ENCODE results near the gene PPP1CA. TPM values are rescaled to one million over a fixed set of nuclear protein-coding genes. Genes with fewer than 3 reads are reported as not detected.

PPP1CA gene
- total and polyA plus RNA-seq, 2 donors (not counting 1 experiment from before 2014, with no cell fraction given): 104 to 135 TPM

- H3K9ac ChIP-seq (ENCODE audit: insufficient read depth, low read length): no peak overlapping the region
- no peak for DNase-seq (ENCODE audit: low read depth in 2 of 2)
- no peaks in the 10 kb centered on the region for H3K36me3 ChIP-seq (ENCODE audit: control insufficient read depth, insufficient read depth, low read length)
- H3K27ac ChIP-seq (ENCODE audit: insufficient read depth, low read length): no peak overlapping the region
- no peaks in the 10 kb centered on the region for H4K20me1 ChIP-seq (ENCODE audit: control insufficient read depth, extremely low read depth, insufficient read depth, low read length)
- H3K4me1 ChIP-seq (ENCODE audit: control insufficient read depth, extremely low read depth, insufficient read depth, low read length): no peaks in the 10 kb centered on the region
- H3K79me2 ChIP-seq (ENCODE audit: control insufficient read depth, insufficient read depth, low read length): no peaks in the 10 kb centered on the region
- H2AFZ ChIP-seq (ENCODE audit: low read length): no peak overlapping the region
- TF ChIP-seq EZH2 (IDR thresholded peaks at IDR 0.05; ENCODE audit: low read length, missing control alignments): no peak
- no peak for TF ChIP-seq CTCF (conservative IDR thresholded peaks at IDR 0.05 in 1 of 2, IDR thresholded peaks at IDR 0.05 in 1 of 2; ENCODE audit: low read depth in 1 of 2, low read length in 2 of 2)
- H3K27me3 ChIP-seq (ENCODE audit: control insufficient read depth, insufficient read depth, low read length): peaks cover 33% of the 10 kb centered on the region
- H3K4me2 ChIP-seq (ENCODE audit: extremely low read depth, insufficient read depth, low read length): no peak overlapping the region
- H3K9me3 ChIP-seq (ENCODE audit: control insufficient read depth, insufficient read depth, low read depth, low read length): no peaks in the 10 kb centered on the region
- H3K4me3 ChIP-seq (replicated peaks in 1 of 4; ENCODE audit: control extremely low read depth in 1 of 4, insufficient read depth in 1 of 4, low read depth in 3 of 4, low read length in 4 of 4): no peak overlapping the region
Measured at GRCh38 chr11:67412495-67413179, 11.0 kb upstream of the PPP1CA start.

GRCh38 chr11:67411785-67412152 lies 10.1 kb upstream of the PPP1CA start:
- no peak for TF ChIP-seq EZH2 (IDR thresholded peaks at IDR 0.05; ENCODE audit: low read length, missing control alignments)
- no peak for TF ChIP-seq CTCF (conservative IDR thresholded peaks at IDR 0.05 in 1 of 2, IDR thresholded peaks at IDR 0.05 in 1 of 2; ENCODE audit: low read depth in 1 of 2, low read length in 2 of 2)
- Histone ChIP-seq H2AFZ (ENCODE audit: low read length) (no peak overlapping the region), H3K9me3 (ENCODE audit: control insufficient read depth, insufficient read depth, low read depth, low read length) (no peaks in the 10 kb centered on the region), H3K79me2 (ENCODE audit: control insufficient read depth, insufficient read depth, low read length) (no peaks in the 10 kb centered on the region), H3K4me2 (ENCODE audit: extremely low read depth, insufficient read depth, low read length) (no peak overlapping the region), H3K27ac (ENCODE audit: insufficient read depth, low read length) (no peak overlapping the region), H3K27me3 (ENCODE audit: control insufficient read depth, insufficient read depth, low read length) (peaks cover 33% of the 10 kb centered on the region), H3K36me3 (ENCODE audit: control insufficient read depth, insufficient read depth, low read length) (no peaks in the 10 kb centered on the region), H3K4me1 (ENCODE audit: control insufficient read depth, extremely low read depth, insufficient read depth, low read length) (no peaks in the 10 kb centered on the region), H3K4me3 (replicated peaks in 1 of 4; ENCODE audit: control extremely low read depth in 1 of 4, insufficient read depth in 1 of 4, low read depth in 3 of 4, low read length in 4 of 4) (no peak overlapping the region), H3K9ac (ENCODE audit: insufficient read depth, low read length) (no peak overlapping the region), H4K20me1 (ENCODE audit: control insufficient read depth, extremely low read depth, insufficient read depth, low read length) (no peaks in the 10 kb centered on the region)
- DNase-seq (ENCODE audit: low read depth in 2 of 2): no peak

- Histone ChIP-seq H4K20me1 (ENCODE audit: control insufficient read depth, extremely low read depth, insufficient read depth, low read length) (no peaks in the 10 kb centered on the region), H3K27me3 (ENCODE audit: control insufficient read depth, insufficient read depth, low read length) (peaks cover 33% of the 10 kb centered on the region), H3K36me3 (ENCODE audit: control insufficient read depth, insufficient read depth, low read length) (no peaks in the 10 kb centered on the region), H3K9me3 (ENCODE audit: control insufficient read depth, insufficient read depth, low read depth, low read length) (no peaks in the 10 kb centered on the region), H3K4me1 (ENCODE audit: control insufficient read depth, extremely low read depth, insufficient read depth, low read length) (no peaks in the 10 kb centered on the region), H3K4me2 (ENCODE audit: extremely low read depth, insufficient read depth, low read length) (no peak overlapping the region), H3K79me2 (ENCODE audit: control insufficient read depth, insufficient read depth, low read length) (no peaks in the 10 kb centered on the region), H2AFZ (ENCODE audit: low read length) (no peak overlapping the region), H3K27ac (ENCODE audit: insufficient read depth, low read length) (no peak overlapping the region), H3K4me3 (replicated peaks in 1 of 4; ENCODE audit: control extremely low read depth in 1 of 4, insufficient read depth in 1 of 4, low read depth in 3 of 4, low read length in 4 of 4) (no peak overlapping the region), H3K9ac (ENCODE audit: insufficient read depth, low read length) (no peak overlapping the region)
- DNase-seq (ENCODE audit: low read depth in 2 of 2): no peak
- no peak for TF ChIP-seq EZH2 (IDR thresholded peaks at IDR 0.05; ENCODE audit: low read length, missing control alignments)
- TF ChIP-seq CTCF (conservative IDR thresholded peaks at IDR 0.05 in 1 of 2, IDR thresholded peaks at IDR 0.05 in 1 of 2; ENCODE audit: low read depth in 1 of 2, low read length in 2 of 2): no peak
Measured at GRCh38 chr11:67410984-67411784, 9.5 kb upstream of the PPP1CA start.

Measured in fibroblast of lung (primary cell).